Prostate gland (tissue), 2 donors: Measurements from ENCODE around the gene CHRNA1. TPM values are rescaled to one million over a fixed set of nuclear protein-coding genes. Genes with fewer than 3 reads are reported as not detected.

Experiments
- DNase-seq: peaks from one replicate; pipeline ENCODE4 v3.0.0-alpha.2; 2019; ENCODE audit warnings: low spot score
- H3K27ac ChIP-seq, 2 donors: fragments of 200-600 bp; sonication (generic); 2 replicates each; pipeline ENCODE4 v1.5.1; 2017 to 2019
- H3K27me3 ChIP-seq: fragments of 200-600 bp; sonication (generic); replicated peaks from 2 replicates; pipeline ENCODE4 v1.5.1; 2019; ENCODE audit not compliant: insufficient read depth
- H3K36me3 ChIP-seq, 2 donors: fragments of 200-600 bp; sonication (generic); 1 replicate in 1 of 2; 2 replicates in 1 of 2; pipeline versions ENCODE4 v1.5.1 to v1.8.1; 2017 to 2019
- H3K4me1 ChIP-seq: fragments of 200-600 bp; sonication (generic); replicated peaks from 2 replicates; pipeline ENCODE4 v1.5.1; 2019
- H3K4me3 ChIP-seq, 2 donors: fragments of 200-600 bp; sonication (generic); 2 replicates each; pipeline ENCODE4 v1.5.1; 2017 to 2019
- H3K9me3 ChIP-seq: fragments of 200-600 bp; sonication (generic); 2 replicates; pipeline ENCODE4 v1.5.1; 2017
- CTCF ChIP-seq, 4 experiments: fragments of 200-600 bp in 2 of 4; fragments of 450-650 bp in 2 of 4; sonication (generic) in 2 of 4; IDR thresholded peaks; 1 replicate in 3 of 4; 2 replicates in 1 of 4; pipeline ENCODE4 v1.5.1; 2016 to 2019; ENCODE audit warnings: antibody characterized with exemption in 4 of 4, mild to moderate bottlenecking in 2 of 4, moderate library complexity in 2 of 4
- POLR2A ChIP-seq: fragments of 450-650 bp; IDR thresholded peaks from one replicate; pipeline ENCODE4 v1.6.1; 2016; ENCODE audit warnings: antibody characterized with exemption, mild to moderate bottlenecking
- POLR2AphosphoS5 ChIP-seq: sonication (generic); formaldehyde crosslinking; IDR thresholded peaks from one replicate; pipeline ENCODE4 v1.6.1; 2017; ENCODE audit warnings: antibody characterized with exemption
- WGBS: methylation state at CpG from one replicate; pipeline ENCODE4 v1.1.5; 2018; 5-methylcytosine and 5-hydroxymethylcytosine counted together
- intact Hi-C: fragments of 100-400 bp; cut with DNase I; formaldehyde crosslinking; loops from one replicate; pipeline ENCODE4 v1.14.2; 2022
- total RNA-seq, 2 donors: library from RNA; depleted of rRNA; stranded (reverse); fragments of >200 nt; gene quantifications; one replicate each; pipeline ENCODE4 v1.1.0, GENCODE V29; 2016

CHRNA1 gene
- total RNA-seq, 2 donors from 2014 or later, result 4.0 TPM; not detected in 1

- Histone ChIP-seq H3K27ac (no peak overlapping the region), H3K9me3 (no peaks in the 10 kb centered on the region), H3K4me3 (no peak overlapping the region), H3K36me3 (no peaks in the 10 kb centered on the region), H3K27me3 (no peaks in the 10 kb centered on the region), H3K4me1 (no peaks in the 10 kb centered on the region)
- DNase-seq, result no peak
- intact Hi-C loops, result no loop called here
- TF ChIP-seq POLR2A (no peak), CTCF (IDR thresholded peaks at IDR 0.05) (no peak), POLR2AphosphoS5 (no peak)
- 87% methylated on average over 3 of the region's 3 CpGs for WGBS
Observed at GRCh38 chr2:174740721-174741120, 23.6 kb downstream of the CHRNA1 start.

DNA sequence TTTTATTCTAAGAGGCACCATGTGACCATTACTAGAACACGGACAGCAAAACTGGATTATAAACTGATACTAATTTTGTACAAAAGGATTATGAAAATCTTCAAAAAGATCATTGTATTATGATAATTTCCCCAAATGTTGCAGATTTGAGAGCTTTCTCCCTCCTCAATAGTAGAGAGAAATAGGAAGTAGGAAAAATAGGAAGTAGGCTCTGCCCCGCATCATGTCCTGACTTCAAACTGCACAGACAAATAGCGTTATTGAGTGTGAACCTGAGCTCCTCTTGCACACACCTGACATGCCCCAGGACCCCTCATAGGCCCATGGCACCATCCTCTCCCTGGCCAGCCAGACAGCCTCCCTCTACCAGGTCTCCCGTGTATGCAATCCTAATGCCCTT is 25.4 kb downstream of the CHRNA1 start:
- Histone ChIP-seq H3K4me1 (no peaks in the 10 kb centered on the region), H3K27me3 (no peaks in the 10 kb centered on the region), H3K9me3 (no peaks in the 10 kb centered on the region), H3K4me3 (no peak overlapping the region), H3K27ac (no peak overlapping the region), H3K36me3 (no peaks in the 10 kb centered on the region)
- 85% methylated on average over 4 of the region's 4 CpGs for WGBS
- intact Hi-C loops, result no loop called here
- DNase-seq, result no peak
- TF ChIP-seq POLR2A, result no peak
- no peak for TF ChIP-seq POLR2AphosphoS5
- TF ChIP-seq CTCF (IDR thresholded peaks at IDR 0.05), result no peak

- no peaks in the 10 kb centered on the region for H3K9me3 ChIP-seq
- no peaks in the 10 kb centered on the region for H3K36me3 ChIP-seq
- intact Hi-C loops, result no loop called here
- WGBS, result 45% methylated on average over 7 of the region's 7 CpGs
- TF ChIP-seq CTCF (IDR thresholded peaks at IDR 0.05), result no peak
- no peak for TF ChIP-seq POLR2AphosphoS5
- no peak for TF ChIP-seq POLR2A
- DNase-seq, result no peak
- H3K4me3 ChIP-seq, result no peak overlapping the region
- no peaks in the 10 kb centered on the region for H3K4me1 ChIP-seq
- no peaks in the 10 kb centered on the region for H3K27me3 ChIP-seq
- no peak overlapping the region for H3K27ac ChIP-seq
Observed at GRCh38 chr2:174731546-174731945, 32.7 kb downstream of the CHRNA1 start.

- DNase-seq, result no peak
- no peaks in the 10 kb centered on the region for H3K4me1 ChIP-seq
- no peaks in the 10 kb centered on the region for H3K9me3 ChIP-seq
- H3K4me3 ChIP-seq, result no peak overlapping the region
- no peak for TF ChIP-seq CTCF (IDR thresholded peaks at IDR 0.05)
- TF ChIP-seq POLR2AphosphoS5, result no peak
- no peak for TF ChIP-seq POLR2A
- no peaks in the 10 kb centered on the region for H3K36me3 ChIP-seq
- H3K27me3 ChIP-seq, result no peaks in the 10 kb centered on the region
- intact Hi-C loops, result no loop called here
- no peak overlapping the region for H3K27ac ChIP-seq
- whole genome bisulfite sequencing, result 82% methylated on average over 12 of the region's 12 CpGs
Observed at GRCh38 chr2:174730698-174731018, 33.6 kb downstream of the CHRNA1 start.

DNA sequence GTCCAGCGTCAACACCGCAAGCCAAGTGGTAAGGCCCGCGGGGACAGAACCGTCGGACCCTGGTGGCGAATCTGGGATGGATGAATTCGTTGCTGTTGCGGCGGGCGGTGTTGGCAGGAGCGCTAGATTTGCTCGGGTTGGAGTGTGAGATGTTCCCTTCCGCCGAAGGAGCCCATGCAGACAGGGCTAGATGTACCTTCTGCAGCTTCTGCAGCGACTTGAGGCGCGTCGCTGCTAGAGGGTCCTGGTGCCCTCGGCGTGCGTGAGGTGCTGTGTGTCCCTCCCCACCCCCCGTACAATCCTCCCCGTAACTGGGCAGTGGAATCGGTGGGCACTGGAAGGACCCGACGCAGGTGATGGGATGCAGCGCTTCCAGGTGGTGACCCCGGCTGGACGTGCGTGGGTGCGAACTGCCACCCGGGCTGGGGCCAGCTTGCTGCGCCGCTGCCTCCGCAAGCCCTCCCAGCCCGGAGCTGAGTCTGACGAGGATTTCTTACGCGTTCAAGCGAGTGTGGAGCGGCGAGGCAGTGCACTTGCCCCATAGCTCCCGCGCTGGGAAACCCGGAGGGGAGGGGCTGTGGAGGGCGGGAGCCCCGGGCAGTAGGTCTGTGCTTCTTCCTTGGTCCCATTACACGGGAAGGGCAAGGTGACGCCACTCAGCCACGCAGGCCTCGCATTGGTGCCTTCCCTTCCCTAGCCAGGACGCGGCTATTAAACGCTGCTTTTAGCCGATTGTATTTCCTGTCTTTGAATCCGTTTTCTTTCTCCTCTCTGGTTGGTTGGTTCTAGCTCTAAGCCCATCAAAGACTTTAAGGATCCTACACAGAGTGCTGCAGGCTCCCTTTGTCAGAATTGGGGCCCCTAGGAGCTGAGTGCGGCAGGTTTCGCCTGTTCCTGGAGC is 34.2 kb downstream of the CHRNA1 start:
- Histone ChIP-seq H3K27ac (no peak overlapping the region), H3K36me3 (no peaks in the 10 kb centered on the region), H3K27me3 (no peaks in the 10 kb centered on the region), H3K4me1 (no peaks in the 10 kb centered on the region), H3K4me3 (peak overlapping the region; percentile 4 to 26), H3K9me3 (no peaks in the 10 kb centered on the region)
- 7% methylated on average over 59 of the region's 59 CpGs for whole genome bisulfite sequencing
- no peak for DNase-seq
- no peak for TF ChIP-seq POLR2AphosphoS5
- intact Hi-C loops, result no loop called here
